OCI-M1 (cell line): ENCODE data around the gene TBL1X.
"Not testable (repeated sequence)": the region's sequence is repeated elsewhere in the genome, so short reads cannot be mapped to it uniquely, and the experiment has no call there.

Source experiments
- DNase-seq: peaks from one replicate; lab custom pipeline; 2025; lab: John Stamatoyannopoulos, UW

Gene TBL1X

GRCh38 chrX:9765737-9766097 lies 300.9 kb downstream of the TBL1X start, which contains the start of gene GPR143:
GPR143 (minus strand) TSS chrX:9765847; CDS start chrX:9765817, 30 bp downstream.
- no peak for DNase-seq

- DNase-seq: no peak
These were observed 302.5 kb downstream of the TBL1X start for GRCh38 chrX:9767375-9767774.

- not testable (repeated sequence) for DNase-seq
These were observed 303.5 kb downstream of the TBL1X start for GRCh38 chrX:9768321-9768839.

GRCh38 chrX:9770319-9770718 lies 305.5 kb downstream of the TBL1X start:
- DNase-seq: no peak

- no peak for DNase-seq
These were observed 308.1 kb downstream of the TBL1X start for GRCh38 chrX:9772943-9773342.

GRCh38 chrX:9775930-9776329 lies 311.1 kb downstream of the TBL1X start:
- DNase-seq: peak; percentile 0

- DNase-seq: no peak
These were observed 317.1 kb downstream of the TBL1X start for GRCh38 chrX:9781941-9782340.

GRCh38 chrX:9784332-9784731 lies 319.5 kb downstream of the TBL1X start:
- no peak for DNase-seq

- DNase-seq: no peak
These were observed 320.5 kb downstream of the TBL1X start for GRCh38 chrX:9785254-9785943.

GRCh38 chrX:9785944-9786797 lies 321.3 kb downstream of the TBL1X start, which contains the start of gene SHROOM2:
SHROOM2 (plus strand) TSS chrX:9786429; CDS start chrX:9786546, 117 bp downstream.
- DNase-seq: no peak

- DNase-seq: no peak
These were observed 322.2 kb downstream of the TBL1X start for GRCh38 chrX:9786798-9787635.

GRCh38 chrX:9788911-9789310 lies 324.1 kb downstream of the TBL1X start:
- DNase-seq: no peak

GRCh38 chrX:9789555-9789954 lies 324.7 kb downstream of the TBL1X start:
- no peak for DNase-seq
